ENCODE measurements around the gene TRPM1. TPM values are rescaled to one million over a fixed set of nuclear protein-coding genes. Genes with fewer than 3 reads are reported as not detected.

Gene TRPM1
- total RNA-seq, 2 donors from 2014 or later: not detected

GRCh38 chr15:31049682-31050615 is 51.6 kb downstream of the TRPM1 start:
- H3K4me1 ChIP-seq (ENCODE audit: control insufficient read depth in 1 of 2, low read depth in 2 of 2): no peaks in the 10 kb centered on the region
- no peak for ATAC-seq (ENCODE audit: insufficient number of reproducible peaks, low FRiP score, low read depth)
- no peaks in the 10 kb centered on the region for H3K27me3 ChIP-seq (replicated peaks; ENCODE audit: insufficient read depth)
- H3K9me3 ChIP-seq: no peaks in the 10 kb centered on the region
- H3K4me3 ChIP-seq: no peak overlapping the region
- DNase-seq (ENCODE audit: low spot score): no peak
- no peaks in the 10 kb centered on the region for H3K36me3 ChIP-seq
- TF ChIP-seq, protein P1, sequence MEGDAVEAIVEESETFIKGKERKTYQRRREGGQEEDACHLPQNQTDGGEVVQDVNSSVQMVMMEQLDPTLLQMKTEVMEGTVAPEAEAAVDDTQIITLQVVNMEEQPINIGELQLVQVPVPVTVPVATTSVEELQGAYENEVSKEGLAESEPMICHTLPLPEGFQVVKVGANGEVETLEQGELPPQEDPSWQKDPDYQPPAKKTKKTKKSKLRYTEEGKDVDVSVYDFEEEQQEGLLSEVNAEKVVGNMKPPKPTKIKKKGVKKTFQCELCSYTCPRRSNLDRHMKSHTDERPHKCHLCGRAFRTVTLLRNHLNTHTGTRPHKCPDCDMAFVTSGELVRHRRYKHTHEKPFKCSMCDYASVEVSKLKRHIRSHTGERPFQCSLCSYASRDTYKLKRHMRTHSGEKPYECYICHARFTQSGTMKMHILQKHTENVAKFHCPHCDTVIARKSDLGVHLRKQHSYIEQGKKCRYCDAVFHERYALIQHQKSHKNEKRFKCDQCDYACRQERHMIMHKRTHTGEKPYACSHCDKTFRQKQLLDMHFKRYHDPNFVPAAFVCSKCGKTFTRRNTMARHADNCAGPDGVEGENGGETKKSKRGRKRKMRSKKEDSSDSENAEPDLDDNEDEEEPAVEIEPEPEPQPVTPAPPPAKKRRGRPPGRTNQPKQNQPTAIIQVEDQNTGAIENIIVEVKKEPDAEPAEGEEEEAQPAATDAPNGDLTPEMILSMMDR (IDR thresholded peaks at IDR 0.05): no peak
- H3K27ac ChIP-seq: no peak overlapping the region

DNA sequence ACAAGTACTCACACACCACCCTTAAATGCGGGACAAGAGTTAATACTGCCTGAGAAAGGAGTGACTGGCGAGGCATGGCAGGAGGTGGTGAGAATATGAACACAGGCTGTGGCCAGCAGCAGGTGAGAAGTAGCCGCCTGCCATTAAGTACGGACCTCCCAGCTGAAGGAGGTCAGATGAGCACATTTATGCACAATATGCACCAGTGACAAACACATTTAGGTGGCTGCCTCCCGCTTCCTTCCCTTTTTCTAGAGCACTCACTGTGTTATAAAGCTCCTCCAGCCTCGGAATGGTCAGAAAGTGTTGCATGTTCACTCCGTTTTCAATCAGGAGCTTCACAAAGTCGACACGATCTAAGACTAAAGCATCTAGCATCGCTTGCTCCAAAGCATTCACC is 52.4 kb downstream of the TRPM1 start:
- DNase-seq (ENCODE audit: low spot score) (no peak), ATAC-seq (ENCODE audit: insufficient number of reproducible peaks, low FRiP score, low read depth) (no peak)

GRCh38 chr15:31047437-31047836 is 54.1 kb downstream of the TRPM1 start:
- Histone ChIP-seq H3K9me3 (no peaks in the 10 kb centered on the region), H3K4me3 (no peak overlapping the region), H3K4me1 (ENCODE audit: control insufficient read depth in 1 of 2, low read depth in 2 of 2) (no peaks in the 10 kb centered on the region), H3K36me3 (no peaks in the 10 kb centered on the region), H3K27me3 (replicated peaks; ENCODE audit: insufficient read depth) (no peaks in the 10 kb centered on the region), H3K27ac (no peak overlapping the region)
- ATAC-seq (ENCODE audit: insufficient number of reproducible peaks, low FRiP score, low read depth): no peak
- TF ChIP-seq, protein P1 (IDR thresholded peaks at IDR 0.05): no peak
- no peak for DNase-seq (ENCODE audit: low spot score)

More for the DNA sequence above, 52.4 kb downstream of the TRPM1 start:
- H3K4me3 ChIP-seq: no peak overlapping the region
- TF ChIP-seq, protein P1 (IDR thresholded peaks at IDR 0.05): no peak
- no peaks in the 10 kb centered on the region for H3K9me3 ChIP-seq
- H3K4me1 ChIP-seq (ENCODE audit: control insufficient read depth in 1 of 2, low read depth in 2 of 2): no peaks in the 10 kb centered on the region
- no peak overlapping the region for H3K27ac ChIP-seq
- no peaks in the 10 kb centered on the region for H3K27me3 ChIP-seq (replicated peaks; ENCODE audit: insufficient read depth)
- H3K36me3 ChIP-seq: no peaks in the 10 kb centered on the region

- Histone ChIP-seq H3K36me3 (no peaks in the 10 kb centered on the region), H3K27me3 (replicated peaks; ENCODE audit: insufficient read depth) (no peaks in the 10 kb centered on the region), H3K27ac (no peak overlapping the region), H3K9me3 (no peaks in the 10 kb centered on the region), H3K4me3 (no peak overlapping the region), H3K4me1 (ENCODE audit: control insufficient read depth in 1 of 2, low read depth in 2 of 2) (no peaks in the 10 kb centered on the region)
- ATAC-seq (ENCODE audit: insufficient number of reproducible peaks, low FRiP score, low read depth) (no peak), DNase-seq (ENCODE audit: low spot score) (no peak)
- TF ChIP-seq, protein P1 (IDR thresholded peaks at IDR 0.05): no peak
Observed at GRCh38 chr15:31046759-31047359, 54.7 kb downstream of the TRPM1 start.

GRCh38 chr15:31045606-31046005 is 55.9 kb downstream of the TRPM1 start:
- Histone ChIP-seq H3K36me3 (no peaks in the 10 kb centered on the region), H3K4me1 (ENCODE audit: control insufficient read depth in 1 of 2, low read depth in 2 of 2) (no peaks in the 10 kb centered on the region), H3K27me3 (replicated peaks; ENCODE audit: insufficient read depth) (no peaks in the 10 kb centered on the region), H3K4me3 (no peak overlapping the region), H3K9me3 (no peaks in the 10 kb centered on the region), H3K27ac (no peak overlapping the region)
- DNase-seq (ENCODE audit: low spot score) (no peak), ATAC-seq (ENCODE audit: insufficient number of reproducible peaks, low FRiP score, low read depth) (no peak)
- TF ChIP-seq, protein P1 (IDR thresholded peaks at IDR 0.05): no peak

Data from thoracic aorta (tissue), 2 donors.